Left lung (tissue), 10 donors: Measurements from ENCODE around the gene TGM6. TPM values are rescaled to one million over a fixed set of nuclear protein-coding genes. Genes with fewer than 3 reads are reported as not detected.

ENCODE experiments used
- ATAC-seq: fragments of 200-7000 bp; cut with Tn5 transposase; one replicate; pipeline ENCODE4 v1.9.1; 2020; ENCODE audit warnings: moderate library complexity
- DNase-seq, 4 donors: peaks; one replicate each; pipeline ENCODE4 v3.0.0-alpha.2; 2013 to 2020
- H3K27ac ChIP-seq, 2 donors: fragments of 200-600 bp; sonication (generic) in 1 of 2; one replicate each; pipeline versions ENCODE4 v1.5.0 to v1.8.0; 2020 to 2021
- H3K27me3 ChIP-seq, 2 donors: fragments of 200-600 bp; sonication (generic) in 1 of 2; one replicate each; pipeline versions ENCODE4 v1.5.0 to v1.8.0; 2020 to 2021
- H3K36me3 ChIP-seq, 2 donors: fragments of 200-600 bp; sonication (generic) in 1 of 2; one replicate each; pipeline versions ENCODE4 v1.5.0 to v1.8.0; 2020 to 2021
- H3K4me1 ChIP-seq, 2 donors: fragments of 200-600 bp; one replicate each; pipeline ENCODE4 v1.8.0; 2021
- H3K4me3 ChIP-seq, 2 donors: fragments of 200-600 bp; sonication (generic) in 1 of 2; one replicate each; pipeline versions ENCODE4 v1.5.0 to v1.8.0; 2020 to 2021; ENCODE audit warnings: mild to moderate bottlenecking in 1 of 2
- H3K9me3 ChIP-seq, 2 donors: fragments of 200-600 bp; sonication (generic) in 1 of 2; one replicate each; pipeline versions ENCODE4 v1.5.0 to v1.8.0; 2020 to 2021
- CTCF ChIP-seq, 2 donors: fragments of 200-600 bp; sonication (generic) in 1 of 2; IDR thresholded peaks; one replicate each; pipeline versions ENCODE4 v1.5.0 to v1.8.0; 2021; ENCODE audit warnings: antibody characterized with exemption in 2 of 2
- intact Hi-C, 2 donors: fragments of 100-400 bp; cut with DNase I; formaldehyde crosslinking; loops; one replicate each; pipeline versions ENCODE4 v1.11.2 to v1.14.2; 2022
- polyA plus RNA-seq, 6 donors: library from polyadenylated mRNA; unstranded; fragments of 120-200 nt; gene quantifications; one replicate each; pipeline ENCODE4 v1.2.1, GENCODE V29; 2013; ENCODE audit not compliant: insufficient read length in 6 of 6
- total RNA-seq, 2 donors: library from RNA; stranded (reverse); fragmentation: NEBNext Ultra II Directional; extraction: Animal tissue kit (Norgen Biotek cat#: 25700); gene quantifications; one replicate each; pipeline ENCODE4 v1.2.1, GENCODE V29; 2021
- donor health status: DM: no; HTN: yes; CAD: no.
- donor health status: DM: no; HTN: no; CAD: no.

TGM6 gene
- total and polyA plus RNA-seq, 8 donors, result not detected

GRCh38 chr20:2335096-2335870 lies 45.4 kb upstream of the TGM6 start:
- intact Hi-C loops, result no loop called here
- H3K27ac ChIP-seq, result no peak overlapping the region

GRCh38 chr20:2336471-2336870 lies 44.2 kb upstream of the TGM6 start:
- Histone ChIP-seq H3K9me3 (no peaks in the 10 kb centered on the region), H3K36me3 (no peaks in the 10 kb centered on the region), H3K27ac (no peak overlapping the region), H3K4me1 (no peaks in the 10 kb centered on the region), H3K4me3 (no peak overlapping the region), H3K27me3 (peaks cover 0 to 28% of the 10 kb centered on the region in 2 donors)
- ATAC-seq, result no peak
- intact Hi-C loops, result no loop called here
- DNase-seq, result no peak
- TF ChIP-seq CTCF (IDR thresholded peaks at IDR 0.05), result no peak

More at GRCh38 chr20:2335096-2335870, 45.4 kb upstream of the TGM6 start:
- Histone ChIP-seq H3K4me1 (no peaks in the 10 kb centered on the region), H3K4me3 (no peak overlapping the region), H3K36me3 (no peaks in the 10 kb centered on the region), H3K9me3 (no peaks in the 10 kb centered on the region), H3K27me3 (peaks cover 0 to 28% of the 10 kb centered on the region in 2 donors)
- no peak for TF ChIP-seq CTCF (IDR thresholded peaks at IDR 0.05)
- DNase-seq, result no peak
- no peak for ATAC-seq

- H3K4me1 ChIP-seq, result no peaks in the 10 kb centered on the region
- intact Hi-C loops, result no loop called here
- DNase-seq, result no peak
- no peak overlapping the region for H3K27ac ChIP-seq
- TF ChIP-seq CTCF (IDR thresholded peaks at IDR 0.05), result no peak
- H3K9me3 ChIP-seq, result no peaks in the 10 kb centered on the region
- no peaks in the 10 kb centered on the region for H3K36me3 ChIP-seq
- peaks cover 0 to 27% of the 10 kb centered on the region in 2 donors for H3K27me3 ChIP-seq
- ATAC-seq, result no peak
- no peak overlapping the region for H3K4me3 ChIP-seq
Observed at GRCh38 chr20:2337142-2337541, 43.6 kb upstream of the TGM6 start.

- intact Hi-C loops, result no loop called here
- H3K4me1 ChIP-seq, result no peaks in the 10 kb centered on the region
- H3K4me3 ChIP-seq, result no peak overlapping the region
- TF ChIP-seq CTCF (IDR thresholded peaks at IDR 0.05), result no peak
- H3K9me3 ChIP-seq, result no peaks in the 10 kb centered on the region
- peaks cover 0 to 13% of the 10 kb centered on the region in 2 donors for H3K27me3 ChIP-seq
- no peak for ATAC-seq
- no peak for DNase-seq
- no peak overlapping the region for H3K27ac ChIP-seq
- no peaks in the 10 kb centered on the region for H3K36me3 ChIP-seq
Observed at GRCh38 chr20:2338411-2339066, 42.2 kb upstream of the TGM6 start.

GRCh38 chr20:2340136-2340535 lies 40.6 kb upstream of the TGM6 start:
- peaks cover 0 to 9% of the 10 kb centered on the region in 2 donors for H3K27me3 ChIP-seq
- intact Hi-C loops, result no loop called here
- H3K9me3 ChIP-seq, result no peaks in the 10 kb centered on the region
- H3K27ac ChIP-seq, result no peak overlapping the region
- TF ChIP-seq CTCF (IDR thresholded peaks at IDR 0.05), result no peak
- ATAC-seq, result no peak
- H3K4me1 ChIP-seq, result no peaks in the 10 kb centered on the region
- no peak overlapping the region for H3K4me3 ChIP-seq
- no peaks in the 10 kb centered on the region for H3K36me3 ChIP-seq
- no peak for DNase-seq
